GM18867 (cell line): ENCODE measurements around the gene CASP8AP2.
"Not testable (repeated sequence)": the region's sequence is repeated elsewhere in the genome, so short reads cannot be mapped to it uniquely, and the experiment has no call there.

Source experiments
- ATAC-seq: cut with Tn5 transposase; IDR thresholded peaks from one replicate; pipeline ENCODE4 v1.9.1; 2021; ENCODE audit warnings: mild to moderate bottlenecking, moderate library complexity; ENCODE audit not compliant: unreplicated experiment

Gene CASP8AP2

GRCh38 chr6:89829472-89830169, at the start of gene CASP8AP2:
TSS of gene CASP8AP2 (plus strand) at chr6:89829880.
- ATAC-seq: peak; percentile 97

- no peak for ATAC-seq
These were observed 48.3 kb upstream of the CASP8AP2 start for GRCh38 chr6:89781070-89782034.

GRCh38 chr6:89782222-89782621, 47.5 kb upstream of the CASP8AP2 start:
- ATAC-seq: no peak

GRCh38 chr6:89783293-89783692, 46.4 kb upstream of the CASP8AP2 start:
- ATAC-seq: not testable (repeated sequence)

GRCh38 chr6:89784838-89785237, 44.8 kb upstream of the CASP8AP2 start:
- ATAC-seq: no peak

GRCh38 chr6:89786970-89787369, 42.7 kb upstream of the CASP8AP2 start:
- ATAC-seq: no peak

- ATAC-seq: no peak
These were observed 41.9 kb upstream of the CASP8AP2 start for GRCh38 chr6:89787660-89788328.

- no peak for ATAC-seq
These were observed 39.7 kb upstream of the CASP8AP2 start for GRCh38 chr6:89789980-89790379.

- ATAC-seq: no peak
These were observed 39.3 kb upstream of the CASP8AP2 start for GRCh38 chr6:89790403-89790802.

- ATAC-seq: peak; percentile 89
These were observed 36.8 kb upstream of the CASP8AP2 start for GRCh38 chr6:89792881-89793280.

- ATAC-seq: no peak
These were observed 36.1 kb upstream of the CASP8AP2 start for GRCh38 chr6:89793586-89793985.

- no peak for ATAC-seq
These were observed 35.4 kb upstream of the CASP8AP2 start for GRCh38 chr6:89794324-89794723.

GRCh38 chr6:89797317-89797716, 32.4 kb upstream of the CASP8AP2 start:
- ATAC-seq: no peak

GRCh38 chr6:89799096-89799495, 30.6 kb upstream of the CASP8AP2 start:
- ATAC-seq: no peak

GRCh38 chr6:89799756-89800155, 29.9 kb upstream of the CASP8AP2 start:
- ATAC-seq: no peak

GRCh38 chr6:89803271-89803670, 26.4 kb upstream of the CASP8AP2 start:
- ATAC-seq: no peak

GRCh38 chr6:89805814-89806371, 23.8 kb upstream of the CASP8AP2 start:
- ATAC-seq: no peak

GRCh38 chr6:89807581-89807980, 22.1 kb upstream of the CASP8AP2 start:
- ATAC-seq: no peak

GRCh38 chr6:89813422-89813821, 16.3 kb upstream of the CASP8AP2 start:
- ATAC-seq: not testable (repeated sequence)

GRCh38 chr6:89817481-89817880, 12.2 kb upstream of the CASP8AP2 start:
- ATAC-seq: no peak

- ATAC-seq: peak; percentile 15
These were observed 10.7 kb upstream of the CASP8AP2 start for GRCh38 chr6:89818977-89819335.
